ENCODE data around the gene MAP3K4. TPM values are rescaled to one million over a fixed set of nuclear protein-coding genes. Genes with fewer than 3 reads are reported as not detected.
"Not testable (repeated sequence)": the region's sequence is repeated elsewhere in the genome, so short reads cannot be mapped to it uniquely, and the experiment has no call there.

Gene MAP3K4
- total RNA-seq, 1 donor from 2014 or later = 31.9 TPM

DNA sequence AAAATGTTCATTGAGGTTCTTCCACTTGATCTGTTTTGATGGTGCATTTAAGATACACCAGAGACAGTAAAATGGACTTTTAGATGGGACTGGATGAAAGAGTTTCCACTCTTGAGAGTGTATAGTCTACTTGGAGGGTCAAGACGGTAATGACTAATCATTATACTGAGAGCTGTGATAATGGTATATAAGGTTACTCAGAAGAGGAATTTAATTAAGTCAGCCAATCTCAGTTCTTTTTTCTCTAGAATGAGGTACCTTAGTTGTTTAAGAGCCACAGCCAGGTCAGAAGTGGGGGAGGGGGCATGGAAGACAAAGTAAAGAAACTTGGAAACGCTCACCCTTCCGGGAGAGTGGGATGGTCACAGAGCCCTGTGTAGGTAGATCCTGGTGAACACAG lies 123.9 kb downstream of the MAP3K4 start:
- no peak for DNase-seq (ENCODE audit: low read depth)
- TF ChIP-seq CTCF (conservative IDR thresholded peaks at IDR 0.05; ENCODE audit: low read depth, low read length) = no peak
- no peak overlapping the region for H3K4me3 ChIP-seq (ENCODE audit: low read depth, low read length)

- DNase-seq (ENCODE audit: low read depth) = no peak
- no peak overlapping the region for H3K4me3 ChIP-seq (ENCODE audit: low read depth, low read length)
- TF ChIP-seq CTCF (conservative IDR thresholded peaks at IDR 0.05; ENCODE audit: low read depth, low read length) = no peak
Measured at GRCh38 chr6:161116554-161116953, 125.0 kb downstream of the MAP3K4 start.

DNA sequence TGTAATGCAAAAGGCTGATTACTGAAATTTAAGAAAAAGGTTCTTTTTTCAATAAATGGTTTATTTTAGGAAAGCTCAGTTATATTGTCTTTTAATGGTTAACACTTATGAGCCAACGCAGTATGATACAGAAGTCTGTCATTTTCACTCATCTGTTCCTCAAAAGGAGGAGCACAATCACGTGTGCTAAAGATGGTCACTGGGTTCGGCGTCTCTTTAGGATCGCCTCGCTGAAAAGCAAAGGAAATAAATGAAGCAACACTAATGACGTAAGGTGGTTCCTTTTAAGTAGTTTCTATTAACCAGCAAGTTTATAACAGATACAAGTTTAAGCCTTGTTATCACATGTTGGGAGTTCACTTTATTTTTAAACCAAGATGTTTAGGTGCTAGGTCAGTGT lies 125.7 kb downstream of the MAP3K4 start:
- no peak for TF ChIP-seq CTCF (conservative IDR thresholded peaks at IDR 0.05; ENCODE audit: low read depth, low read length)
- no peak for DNase-seq (ENCODE audit: low read depth)
- H3K4me3 ChIP-seq (ENCODE audit: low read depth, low read length) = no peak overlapping the region

DNA sequence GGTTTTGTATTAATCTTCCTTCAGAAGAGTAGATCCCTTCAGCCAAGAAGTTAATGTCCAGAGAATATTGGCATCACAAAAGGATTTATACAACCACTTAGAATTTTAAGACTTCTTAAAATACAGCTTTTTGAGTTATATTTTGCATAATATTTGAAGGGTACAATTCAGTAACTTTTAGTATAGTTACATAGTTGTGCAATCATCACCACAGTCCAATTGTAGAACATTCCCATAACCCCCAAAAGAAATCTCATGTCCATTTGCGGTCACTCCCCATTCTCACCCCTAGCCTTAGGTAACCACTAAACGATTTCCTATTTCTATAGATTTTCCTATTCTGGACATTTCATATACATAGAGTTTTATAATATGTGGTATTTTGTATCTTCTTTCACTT lies 126.4 kb downstream of the MAP3K4 start:
- DNase-seq (ENCODE audit: low read depth) = no peak

DNA sequence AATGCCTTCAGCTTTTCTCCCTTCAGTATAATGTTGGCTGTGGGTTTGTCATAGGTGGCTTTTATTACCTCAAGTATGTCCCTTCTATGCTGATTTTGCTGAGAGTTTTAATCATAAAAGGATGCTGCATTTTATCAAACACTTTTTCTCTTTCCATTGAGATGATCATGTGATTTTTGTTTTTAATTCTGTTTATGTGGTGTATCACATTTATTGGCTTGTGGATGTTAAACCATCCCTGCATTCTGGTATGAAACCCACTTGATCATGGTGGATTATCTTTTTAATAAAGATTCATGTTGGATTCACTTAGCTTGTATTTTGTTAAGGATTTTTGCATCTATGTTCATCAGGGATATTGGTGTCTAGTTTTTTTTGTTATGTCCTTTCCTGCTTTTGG lies 131.8 kb downstream of the MAP3K4 start:
- not testable (repeated sequence) for DNase-seq (ENCODE audit: low read depth); H3K4me3 ChIP-seq (ENCODE audit: low read depth, low read length)

More for the DNA sequence above, 126.4 kb downstream of the MAP3K4 start:
- no peak overlapping the region for H3K4me3 ChIP-seq (ENCODE audit: low read depth, low read length)
- TF ChIP-seq CTCF (conservative IDR thresholded peaks at IDR 0.05; ENCODE audit: low read depth, low read length) = no peak

- no peak for TF ChIP-seq CTCF (conservative IDR thresholded peaks at IDR 0.05; ENCODE audit: low read depth, low read length)
- no peak for DNase-seq (ENCODE audit: low read depth)
- no peak overlapping the region for H3K4me3 ChIP-seq (ENCODE audit: low read depth, low read length)
Measured at GRCh38 chr6:161125591-161125990, 134.0 kb downstream of the MAP3K4 start.

DNA sequence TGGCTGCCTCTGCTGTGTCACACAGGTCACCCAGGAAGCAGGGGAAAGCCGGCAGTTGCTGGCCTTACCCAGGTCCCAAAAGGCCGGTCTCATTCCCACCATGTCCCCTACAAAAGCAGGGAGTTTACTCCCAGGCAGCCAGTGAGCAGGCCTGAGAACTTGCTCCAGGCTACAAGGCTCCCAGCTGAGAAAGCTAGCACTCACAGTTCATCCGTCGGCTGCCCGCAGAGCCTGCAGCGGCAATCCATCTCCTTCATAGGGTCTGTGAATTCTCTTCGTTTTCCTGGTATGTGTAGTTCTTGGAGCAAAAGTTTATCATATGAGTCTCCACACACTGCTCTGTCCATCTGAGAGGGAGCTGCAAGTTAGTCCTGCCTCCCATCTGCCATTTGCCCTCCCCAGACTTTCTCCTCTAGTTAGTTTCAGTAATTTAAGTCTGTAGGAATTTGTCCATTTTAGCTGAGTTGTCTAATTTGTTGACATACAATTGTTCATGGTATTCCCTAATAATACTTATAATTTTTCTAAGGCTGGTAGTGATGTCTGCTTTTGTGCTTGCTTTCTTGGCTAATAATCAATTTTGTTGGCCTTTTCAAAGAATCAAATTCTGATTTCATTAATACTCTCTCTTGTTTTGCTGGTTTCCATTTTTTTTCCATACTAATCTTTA lies 135.6 kb downstream of the MAP3K4 start:
- TF ChIP-seq CTCF (conservative IDR thresholded peaks at IDR 0.05; ENCODE audit: low read depth, low read length) = no peak
- no peak overlapping the region for H3K4me3 ChIP-seq (ENCODE audit: low read depth, low read length)
- DNase-seq (ENCODE audit: low read depth) = no peak
